Heart left ventricle (tissue), 16 donors: ENCODE data around the gene B4GALT5. TPM values are rescaled to one million over a fixed set of nuclear protein-coding genes. Genes with fewer than 3 reads are reported as not detected.

Source experiments
- ATAC-seq, 4 donors: fragments of 200-7000 bp; cut with Tn5 transposase; one replicate each; pipeline ENCODE4 v1.9.1; 2020 to 2022; ENCODE audit warnings: moderate library complexity in 4 of 4, mild to moderate bottlenecking in 3 of 4, moderate number of reproducible peaks in 1 of 4
- DNase-seq, 5 donors: peaks; one replicate each; pipeline ENCODE4 v3.0.0-alpha.2; 2020
- H3K27ac ChIP-seq, 12 donors: fragments of 200-600 bp; sonication (generic) in 4 of 12; one replicate each; pipeline versions ENCODE4 v1.5.0 to v1.8.0; 2016 to 2022; ENCODE audit warnings: mild to moderate bottlenecking in 2 of 12
- H3K27me3 ChIP-seq, 9 donors: fragments of 200-600 bp; sonication (generic) in 2 of 9; one replicate each; pipeline versions ENCODE4 v1.5.1 to v1.8.0; 2016 to 2022; ENCODE audit warnings: mild to moderate bottlenecking in 3 of 9
- H3K36me3 ChIP-seq, 9 donors: fragments of 200-600 bp; sonication (generic) in 2 of 9; one replicate each; pipeline versions ENCODE4 v1.5.0 to v1.8.0; 2018 to 2022; ENCODE audit warnings: mild to moderate bottlenecking in 2 of 9
- H3K4me1 ChIP-seq, 12 donors: fragments of 200-600 bp; sonication (generic) in 4 of 12; one replicate each; pipeline versions ENCODE4 v1.5.0 to v1.8.0; 2016 to 2022; ENCODE audit warnings: mild to moderate bottlenecking in 3 of 12
- H3K4me3 ChIP-seq, 12 donors: fragments of 200-600 bp; sonication (generic) in 4 of 12; one replicate each; pipeline versions ENCODE4 v1.5.0 to v1.8.0; 2017 to 2022; ENCODE audit warnings: mild to moderate bottlenecking in 9 of 12, moderate library complexity in 4 of 12
- H3K9me3 ChIP-seq, 12 donors: fragments of 200-600 bp; sonication (generic) in 4 of 12; one replicate each; pipeline versions ENCODE4 v1.5.0 to v1.8.0; 2016 to 2022; ENCODE audit warnings: mild to moderate bottlenecking in 1 of 12
- CTCF ChIP-seq, 12 donors: fragments of 200-600 bp; sonication (generic) in 4 of 12; IDR thresholded peaks; one replicate each; pipeline versions ENCODE4 v1.5.0 to v1.8.0; 2018 to 2022; ENCODE audit warnings: antibody characterized with exemption in 12 of 12, mild to moderate bottlenecking in 5 of 12
- POLR2A ChIP-seq, 2 donors: fragments of 450-650 bp; IDR thresholded peaks; one replicate each; pipeline ENCODE4 v1.6.1; 2017; ENCODE audit warnings: antibody characterized with exemption in 2 of 2, mild to moderate bottlenecking in 2 of 2, moderate library complexity in 2 of 2
- WGBS, 4 donors: extraction: QIAGEN DNeasy Blood & Tissue Kit in 2 of 4; methylation state at CpG; one replicate each; pipeline versions ENCODE4 v1.1.5 to v1.1.7; 2013 to 2018; 5-methylcytosine and 5-hydroxymethylcytosine counted together
- intact Hi-C, 10 donors: fragments of 100-400 bp; cut with DNase I; formaldehyde crosslinking; loops; one replicate each; pipeline versions ENCODE4 v1.11.1 to v1.14.2; 2022
- polyA plus RNA-seq, 2 donors: library from polyadenylated mRNA; stranded (reverse); fragments of 200-250 nt; gene quantifications; one replicate each; pipeline ENCODE4 v1.2.3, GENCODE V29; 2013
- total RNA-seq, 9 donors: library from RNA; depleted of rRNA in 2 of 9; stranded (reverse); fragments of >200 nt in 2 of 9; fragmentation: NEBNext Ultra II Directional in 3 of 9; extraction: Animal tissue kit (Norgen Biotek cat#: 25700) in 3 of 9; gene quantifications; one replicate each; pipeline versions ENCODE4 v1.1.0 to v1.2.4, GENCODE V29; 2016 to 2023
- donor health status: ischemic (EF 13 %, LVEDD 7.1; RV severe dilation, severe dysfunction).
- donor health status: healthy with polysubstance abuse.
- donor health status: DM: no; HTN: yes; CAD: no.
- donor health status: DM: no; HTN: no; CAD: no.
- donor health status: ischemic (EF 25% LVEDD 6.9; RV normal size, moderate dysfunction).
- donor health status: ischemic (EF 25% LVEDD 5.7; RV mildly dilated, moderate dysfunction).
- donor health status: healthy.
- donor health status: DM: yes; HTN: yes; CAD: no.
- donor health status: ischemic (EF 35%, LVEDD 5.7; RV mildly dilated, moderate dysfunction).
- donor health status: nonischemic (EF 11% LVEDD 7.7; RV severe dilation, severe dysfunction).
- donor health status: DM: yes; HTN: yes; CAD: no.
- donor health status: PGD.
- donor health status: ischemic (EF 29% LVEDD 5.4; RV normal size, mild dysfunction).
- donor health status: nonischemic (EF 23%, LVEDD 6.1; RV moderate dilation, normal function).

The B4GALT5 gene
- total and polyA plus RNA-seq, 11 donors: 7.0 to 60.4 (median 29.3) TPM

- Histone ChIP-seq H3K36me3 (no peaks in the 10 kb centered on the region), H3K9me3 (no peaks in the 10 kb centered on the region), H3K27ac (no peak overlapping the region), H3K27me3 (no peaks in the 10 kb centered on the region), H3K4me1 (peaks cover 0 to 9% (median 6%) of the 10 kb centered on the region in 12 donors), H3K4me3 (no peak overlapping the region)
- intact Hi-C loops: loop anchor here in 1 of 10 donors (10.0 kb wide), 1 partner anchor 72 kb away; the partner anchor contains the start of gene SLC9A8
- TF ChIP-seq CTCF (IDR thresholded peaks at IDR 0.05): no peak
- no peak for TF ChIP-seq POLR2A (IDR thresholded peaks at IDR 0.05)
- WGBS, 4 donors: 79 to 88% (median 82%) methylated on average over 9 of the region's 9 CpGs
- DNase-seq (no peak), ATAC-seq (no peak)
These were observed 29.3 kb upstream of the B4GALT5 start for GRCh38 chr20:49742948-49743347.

DNA sequence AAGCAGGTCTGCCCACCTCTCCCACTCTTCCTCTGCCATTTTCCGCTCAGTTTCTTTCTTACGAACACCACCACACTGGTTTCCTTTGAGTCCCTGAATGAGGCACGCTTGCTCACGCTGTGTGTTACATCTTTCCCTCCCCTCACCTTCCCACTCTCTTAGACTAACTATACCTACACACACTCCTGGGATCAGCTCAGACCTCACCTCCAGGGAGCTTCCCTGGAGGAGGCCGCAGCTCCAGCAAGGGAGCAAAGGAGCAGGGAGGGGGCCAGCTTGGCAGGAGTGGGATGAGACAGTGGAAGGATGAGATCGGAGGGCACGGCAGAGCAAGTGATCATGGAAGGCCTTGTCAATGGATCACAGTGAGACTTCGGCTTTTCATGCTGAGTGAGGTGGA, 28.3 kb upstream of the B4GALT5 start:
- intact Hi-C loops: loop anchor here in 1 of 10 donors (10.0 kb wide), 1 partner anchor 73 kb away; the partner anchor contains the start of gene SLC9A8
- 84 to 95% (median 92%) methylated on average over 8 of the region's 8 CpGs for WGBS, 4 donors
- no peaks in the 10 kb centered on the region for H3K9me3 ChIP-seq
- TF ChIP-seq CTCF (IDR thresholded peaks at IDR 0.05): no peak
- TF ChIP-seq POLR2A (IDR thresholded peaks at IDR 0.05): no peak
- H3K27ac ChIP-seq: no peak overlapping the region
- H3K4me1 ChIP-seq: no peaks in the 10 kb centered on the region
- H3K27me3 ChIP-seq: no peaks in the 10 kb centered on the region
- no peak for DNase-seq
- H3K4me3 ChIP-seq: no peak overlapping the region
- no peaks in the 10 kb centered on the region for H3K36me3 ChIP-seq
- ATAC-seq: no peak

- DNase-seq: no peak
- WGBS, 4 donors: 91 to 92% (median 92%) methylated on average over 5 of the region's 5 CpGs
- TF ChIP-seq CTCF (IDR thresholded peaks at IDR 0.05): no peak
- TF ChIP-seq POLR2A (IDR thresholded peaks at IDR 0.05): no peak
- H3K4me3 ChIP-seq: no peak overlapping the region
- H3K27me3 ChIP-seq: no peaks in the 10 kb centered on the region
- H3K4me1 ChIP-seq: no peaks in the 10 kb centered on the region
- H3K27ac ChIP-seq: no peak overlapping the region
- intact Hi-C loops: loop anchor here in 1 of 10 donors (10.0 kb wide), 1 partner anchor 74 kb away; the partner anchor contains the start of gene SLC9A8
- no peaks in the 10 kb centered on the region for H3K9me3 ChIP-seq
- H3K36me3 ChIP-seq: no peaks in the 10 kb centered on the region
- ATAC-seq: no peak
These were observed 27.1 kb upstream of the B4GALT5 start for GRCh38 chr20:49740807-49741206.

GRCh38 chr20:49739042-49739441, 25.4 kb upstream of the B4GALT5 start:
- DNase-seq (no peak), ATAC-seq (peak in 1 of 4 donors; percentile 20)
- no peaks in the 10 kb centered on the region for H3K27me3 ChIP-seq
- H3K4me1 ChIP-seq: no peaks in the 10 kb centered on the region
- 58 to 88% (median 88%) methylated on average over 4 to 6 of the region's 6 CpGs for WGBS, 4 donors
- H3K9me3 ChIP-seq: no peaks in the 10 kb centered on the region
- H3K36me3 ChIP-seq: no peaks in the 10 kb centered on the region
- no peak overlapping the region for H3K4me3 ChIP-seq
- H3K27ac ChIP-seq: no peak overlapping the region
- intact Hi-C loops: no loop called here
- no peak for TF ChIP-seq CTCF (IDR thresholded peaks at IDR 0.05)
- no peak for TF ChIP-seq POLR2A (IDR thresholded peaks at IDR 0.05)
